Stimulated activated effector memory CD8-positive, alpha-beta T cell treated with anti-CD3 and anti-CD28 coated beads, Interleukin-12 subunit alpha, Interleukin-12 subunit beta, amount 100 ng/mL, for 72 hours (primary cell): ENCODE results near the gene TSHZ3.

Source experiments
- ATAC-seq: fragments of 150-1000 bp; cut with Tn5 transposase; 2 replicates; pipeline ENCODE4 v1.10.0; 2021
- DNase-seq, 2 donors: peaks; one replicate each; pipeline ENCODE4 v3.0.0; 2021 to 2022; ENCODE audit warnings: low spot score in 2 of 2
- H3K27ac Mint-ChIP-seq: one replicate; pipeline ENCODE4 v1.8.0; 2022; ENCODE audit warnings: mild to moderate bottlenecking, mixed read lengths
- H3K36me3 Mint-ChIP-seq: one replicate; pipeline ENCODE4 v1.8.0; 2022; ENCODE audit warnings: mild to moderate bottlenecking, mixed read lengths
- H3K4me1 Mint-ChIP-seq: one replicate; pipeline ENCODE4 v1.8.0; 2022; ENCODE audit warnings: mixed read lengths
- H3K4me3 Mint-ChIP-seq: one replicate; pipeline ENCODE4 v1.8.0; 2022; ENCODE audit warnings: mild to moderate bottlenecking, mixed read lengths
- H3K9me3 Mint-ChIP-seq: one replicate; pipeline ENCODE4 v1.8.0; 2022; ENCODE audit warnings: mixed read lengths

TSHZ3 gene

DNA sequence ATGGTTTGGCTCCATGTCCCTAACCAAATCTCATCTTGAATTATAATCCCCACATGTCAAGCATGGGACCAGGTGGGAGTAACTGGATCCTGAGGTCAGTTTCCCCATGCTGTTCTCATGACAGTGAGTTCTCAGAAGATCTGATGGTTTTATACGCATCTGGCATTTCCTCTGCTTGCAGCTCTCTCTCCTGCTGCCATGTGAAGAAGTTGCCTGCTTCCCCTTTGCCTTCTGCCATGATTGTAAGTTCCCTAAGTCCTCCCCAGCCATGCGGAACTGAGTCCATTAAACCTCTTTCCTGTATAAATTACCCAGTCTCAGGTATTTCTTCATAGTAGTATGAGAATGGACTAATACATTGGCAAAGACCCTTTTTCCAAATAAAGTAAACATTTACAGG, 96.8 kb downstream of the TSHZ3 start:
- no peaks in the 10 kb centered on the region for H3K4me1 Mint-ChIP-seq
- ATAC-seq (no peak), DNase-seq (no peak)
- H3K4me3 Mint-ChIP-seq, result no peak overlapping the region
- H3K27ac Mint-ChIP-seq, result no peak overlapping the region
- no peaks in the 10 kb centered on the region for H3K36me3 Mint-ChIP-seq
- no peaks in the 10 kb centered on the region for H3K9me3 Mint-ChIP-seq

DNA sequence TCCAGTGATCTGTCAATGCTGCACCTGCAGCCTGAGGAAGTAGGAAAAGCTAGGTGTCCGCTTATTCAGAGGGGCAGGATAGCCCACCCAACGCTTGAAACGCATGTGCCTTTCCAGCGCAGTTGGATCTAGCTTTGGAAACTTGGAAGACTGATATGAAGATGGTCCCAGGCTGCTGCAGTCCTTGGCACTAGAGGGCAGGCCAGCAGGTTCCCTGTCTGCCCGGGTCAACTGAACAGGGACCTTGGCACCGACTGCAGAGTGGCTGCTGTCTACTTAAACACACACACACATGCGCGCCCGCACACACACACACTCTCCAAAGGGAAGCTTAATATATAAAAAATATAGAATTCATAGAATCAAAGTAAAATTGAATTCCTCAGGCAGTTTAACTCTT, 100.0 kb downstream of the TSHZ3 start:
- no peaks in the 10 kb centered on the region for H3K36me3 Mint-ChIP-seq
- ATAC-seq, result no peak
- H3K9me3 Mint-ChIP-seq, result no peaks in the 10 kb centered on the region
- H3K4me3 Mint-ChIP-seq, result no peak overlapping the region
- H3K27ac Mint-ChIP-seq, result no peak overlapping the region
- no peaks in the 10 kb centered on the region for H3K4me1 Mint-ChIP-seq
- DNase-seq, result no peak

DNA sequence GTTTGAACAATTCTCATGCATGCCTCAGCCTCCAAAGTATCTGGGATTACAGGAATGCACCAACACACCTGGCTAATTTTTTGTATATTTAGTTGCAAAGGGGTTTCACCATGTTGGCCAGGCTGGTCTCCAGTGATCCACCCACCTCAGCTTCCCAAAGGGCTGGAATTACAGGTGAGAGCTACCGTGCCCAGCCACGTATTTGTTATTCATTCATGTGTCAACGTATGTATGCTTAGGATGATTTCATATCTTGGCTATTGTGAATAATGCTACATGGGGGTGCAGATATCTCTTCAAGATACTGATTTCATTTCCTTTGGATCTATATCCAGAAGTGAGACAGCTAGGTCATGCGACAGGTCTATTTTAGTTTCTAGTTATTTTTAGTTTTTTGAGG, 113.4 kb downstream of the TSHZ3 start:
- DNase-seq (no peak), ATAC-seq (no peak)
- Mint-ChIP-seq H3K9me3 (no peaks in the 10 kb centered on the region), H3K4me1 (no peaks in the 10 kb centered on the region), H3K36me3 (no peaks in the 10 kb centered on the region), H3K4me3 (no peak overlapping the region), H3K27ac (no peak overlapping the region)

DNA sequence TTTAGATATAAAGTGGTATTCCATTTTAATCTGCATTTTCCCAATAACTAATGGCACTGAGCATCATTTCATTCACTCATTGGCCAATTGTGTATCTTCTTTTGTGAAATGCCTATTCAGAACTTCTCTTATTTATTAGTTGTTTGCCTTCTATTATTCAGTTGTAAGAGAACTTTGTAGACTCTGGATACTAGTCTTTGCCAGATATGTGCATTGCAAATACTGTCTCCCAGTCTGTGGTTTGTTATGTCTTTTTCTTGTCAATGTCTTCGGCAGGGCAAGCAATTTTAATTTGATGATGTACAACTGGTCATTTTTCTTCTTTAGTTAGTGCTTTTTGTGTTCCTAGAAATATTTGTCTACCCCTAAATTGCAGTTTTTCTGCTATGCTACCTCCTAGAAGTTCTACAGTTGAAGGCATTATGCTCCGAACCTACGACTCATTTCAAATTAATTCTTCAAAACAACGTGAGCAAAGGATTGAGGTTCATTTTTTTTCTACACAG, 115.9 kb downstream of the TSHZ3 start:
- no peak for ATAC-seq
- H3K9me3 Mint-ChIP-seq, result no peaks in the 10 kb centered on the region
- H3K4me3 Mint-ChIP-seq, result no peak overlapping the region
- no peaks in the 10 kb centered on the region for H3K4me1 Mint-ChIP-seq
- DNase-seq, result no peak
- no peaks in the 10 kb centered on the region for H3K36me3 Mint-ChIP-seq
- no peak overlapping the region for H3K27ac Mint-ChIP-seq

DNA sequence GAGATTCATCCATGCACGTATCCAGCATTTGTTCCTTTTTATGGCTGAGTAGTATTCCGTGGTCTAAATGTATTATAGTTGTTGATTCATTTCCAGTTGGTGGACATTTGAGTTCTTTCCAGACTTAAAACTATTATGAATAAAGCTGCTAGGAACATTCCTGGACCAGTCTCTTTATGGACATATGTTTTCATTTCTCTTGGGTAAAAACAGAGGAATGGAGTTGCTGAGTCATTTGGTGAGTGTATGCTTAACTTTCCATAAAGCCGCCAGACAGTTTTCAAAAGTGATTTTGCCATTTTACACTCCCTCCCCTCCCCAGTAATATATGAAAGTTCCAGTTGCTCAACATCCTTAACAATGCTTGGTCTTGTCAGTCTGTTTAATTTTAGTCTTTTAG, 116.4 kb downstream of the TSHZ3 start:
- Mint-ChIP-seq H3K36me3 (no peaks in the 10 kb centered on the region), H3K4me1 (no peaks in the 10 kb centered on the region), H3K9me3 (no peaks in the 10 kb centered on the region), H3K27ac (no peak overlapping the region), H3K4me3 (no peak overlapping the region)
- DNase-seq, result no peak
- ATAC-seq, result no peak

DNA sequence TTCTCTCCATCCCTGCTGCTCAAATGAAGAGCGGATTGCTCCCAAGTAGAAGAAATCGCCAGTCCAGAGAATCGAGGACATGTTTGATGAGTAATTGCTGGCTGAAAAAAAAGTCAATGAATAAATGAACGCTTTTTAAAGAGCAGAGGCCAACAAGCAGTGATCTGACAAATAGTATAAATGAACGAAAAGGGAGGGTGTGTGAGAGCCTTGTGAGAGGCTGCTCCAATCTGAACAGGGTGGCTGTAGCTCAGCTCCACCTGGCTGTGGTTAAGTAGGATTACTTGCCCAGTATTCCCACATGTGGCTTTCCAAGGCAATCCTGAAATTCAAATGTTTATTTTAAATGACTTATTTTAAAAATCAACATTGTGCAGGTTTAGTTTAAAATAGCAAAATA, 117.1 kb downstream of the TSHZ3 start:
- no peak overlapping the region for H3K4me3 Mint-ChIP-seq
- H3K9me3 Mint-ChIP-seq, result no peaks in the 10 kb centered on the region
- H3K27ac Mint-ChIP-seq, result no peak overlapping the region

DNA sequence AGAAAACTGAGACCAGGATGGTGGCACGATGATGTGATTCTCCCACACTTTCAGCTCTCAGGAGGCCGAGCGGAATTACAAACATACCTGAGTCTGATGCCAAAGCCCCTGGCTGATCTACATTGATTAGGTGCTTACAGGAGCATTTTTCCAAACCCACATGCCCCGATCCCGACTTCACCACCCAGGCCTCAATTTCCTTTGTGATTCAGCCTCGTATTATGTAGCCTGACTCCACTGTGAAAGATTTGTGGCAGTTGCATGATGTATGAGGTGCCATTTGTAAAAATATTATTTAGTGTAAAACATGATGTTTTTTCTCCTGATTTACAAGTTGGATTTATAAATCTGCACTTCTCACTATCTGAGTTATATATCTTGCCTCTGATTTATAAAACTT, 118.0 kb downstream of the TSHZ3 start:
- H3K36me3 Mint-ChIP-seq, result no peaks in the 10 kb centered on the region
- peaks cover 4% of the 10 kb centered on the region for H3K9me3 Mint-ChIP-seq
- H3K4me3 Mint-ChIP-seq, result no peak overlapping the region
- peaks cover 4% of the 10 kb centered on the region for H3K4me1 Mint-ChIP-seq
- no peak for ATAC-seq
- H3K27ac Mint-ChIP-seq, result no peak overlapping the region
- DNase-seq, result no peak

More for the DNA sequence above, 117.1 kb downstream of the TSHZ3 start:
- peaks cover 2% of the 10 kb centered on the region for H3K4me1 Mint-ChIP-seq
- DNase-seq, result no peak
- ATAC-seq, result no peak
- no peaks in the 10 kb centered on the region for H3K36me3 Mint-ChIP-seq

DNA sequence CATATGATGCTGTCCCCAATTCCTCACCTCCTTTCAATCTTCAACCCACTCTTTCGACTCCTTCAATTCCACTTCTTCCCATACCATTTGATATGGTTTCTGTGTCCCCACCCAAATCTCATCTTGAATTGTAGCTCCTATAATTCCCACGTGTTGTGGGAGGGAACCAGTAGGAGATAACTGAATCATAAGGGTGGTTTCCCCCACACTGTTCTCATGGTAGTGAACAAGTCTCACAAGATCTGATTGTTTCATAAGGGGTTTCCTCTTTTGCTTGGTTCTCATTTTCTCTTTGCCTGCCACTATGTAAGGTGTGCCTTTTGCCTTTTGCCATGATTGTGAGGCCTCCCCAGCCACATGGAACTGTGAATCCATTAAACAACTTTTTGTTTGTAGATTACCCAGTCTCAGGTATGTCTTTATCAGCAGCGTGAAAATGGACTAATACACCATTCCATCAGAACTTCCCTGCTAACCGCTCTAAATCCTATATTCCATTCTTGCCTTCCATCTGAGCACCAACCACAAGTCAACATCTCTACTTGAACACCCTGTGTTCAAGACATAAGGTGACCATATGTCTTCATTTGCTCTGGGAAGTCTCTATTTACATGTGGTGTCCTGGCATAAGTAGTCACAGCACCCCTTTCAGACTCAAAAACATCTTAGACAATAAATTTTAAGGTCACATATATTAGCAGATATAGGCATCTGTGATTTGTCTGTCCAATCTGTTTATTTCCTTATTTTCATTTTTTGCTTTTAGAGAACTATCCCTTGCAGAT, 122.9 kb downstream of the TSHZ3 start:
- ATAC-seq (no peak), DNase-seq (no peak)
- H3K9me3 Mint-ChIP-seq, result peaks cover 6% of the 10 kb centered on the region
- no peak overlapping the region for H3K27ac Mint-ChIP-seq
- no peaks in the 10 kb centered on the region for H3K36me3 Mint-ChIP-seq
- H3K4me1 Mint-ChIP-seq, result peaks cover 4% of the 10 kb centered on the region
- no peak overlapping the region for H3K4me3 Mint-ChIP-seq
